Psoas muscle (tissue), 8 donors: ENCODE measurements around the gene TIPARP. TPM values are rescaled to one million over a fixed set of nuclear protein-coding genes. Genes with fewer than 3 reads are reported as not detected.

Source experiments
- ATAC-seq, 4 donors: fragments of 200-7000 bp; cut with Tn5 transposase; one replicate each; pipeline ENCODE4 v1.9.1; 2020; ENCODE audit warnings: moderate library complexity in 3 of 4, mild to moderate bottlenecking in 2 of 4
- DNase-seq, 2 donors: peaks; one replicate each; pipeline ENCODE4 v3.0.0-alpha.2; 2020
- H3K27ac ChIP-seq: fragments of 200-600 bp; one replicate; pipeline ENCODE4 v1.8.0; 2022
- H3K27me3 ChIP-seq, 3 donors: fragments of 200-600 bp in 1 of 3; one replicate each; pipeline versions ENCODE4 v1.6.1 to v1.8.0; 2013 to 2022; ENCODE audit warnings: low read length in 2 of 3, mild to moderate bottlenecking in 2 of 3, moderate library complexity in 1 of 3; ENCODE audit not compliant: insufficient read depth in 3 of 3
- H3K36me3 ChIP-seq, 2 donors: fragments of 200-600 bp in 1 of 2; one replicate each; pipeline versions ENCODE4 v1.6.1 to v1.8.0; 2013 to 2022; ENCODE audit warnings: low read depth in 1 of 2, mild to moderate bottlenecking in 1 of 2, moderate library complexity in 1 of 2; ENCODE audit not compliant: insufficient read depth in 1 of 2
- H3K4me1 ChIP-seq: fragments of 200-600 bp; one replicate; pipeline ENCODE4 v1.8.0; 2022
- H3K4me3 ChIP-seq: fragments of 200-600 bp; one replicate; pipeline ENCODE4 v1.8.0; 2022; ENCODE audit warnings: mild to moderate bottlenecking
- H3K9me3 ChIP-seq: fragments of 200-600 bp; one replicate; pipeline ENCODE4 v1.8.0; 2022
- WGBS, 3 donors: extraction: QIAGEN DNeasy Blood & Tissue Kit; methylation state at CpG; one replicate each; pipeline versions ENCODE4 v1.1.6 to v1.1.7; 2013; 5-methylcytosine and 5-hydroxymethylcytosine counted together
- intact Hi-C, 2 donors: fragments of 100-400 bp; cut with DNase I; formaldehyde crosslinking; loops; one replicate each; pipeline versions ENCODE4 v1.11.0 to v1.14.2; 2022
- polyA plus RNA-seq, 3 donors: library from polyadenylated mRNA; stranded (reverse); fragments of 200-250 nt; gene quantifications; one replicate each; pipeline ENCODE4 v1.2.3, GENCODE V29; 2013
- total RNA-seq, 4 donors: library from RNA; stranded (reverse); fragmentation: NEBNext Ultra II Directional in 2 of 4; extraction: Animal tissue kit (Norgen Biotek cat#: 25700) in 2 of 4; gene quantifications; one replicate each; pipeline versions ENCODE4 v1.2.1 to v1.2.4, GENCODE V29; 2021 to 2023
- TF ChIP-seq, protein P1 (sequence below): fragments of 200-600 bp; IDR thresholded peaks from one replicate; pipeline ENCODE4 v1.8.0; 2022; ENCODE audit warnings: antibody characterized with exemption
- donor health status: healthy with polysubstance abuse.
- donor health status: DM: no; HTN: no; CAD: no; lungs with moderate emphysema.
- donor health status: Bipolar disorder and iron deficiency.
- donor health status: healthy.
- donor health status: DM: yes; HTN: yes; CAD: no.
- donor health status: DM: no; HTN: no; CAD: no.
- donor health status: DM: no; HTN: no; CAD: no.
- donor health status: DM: yes; HTN: yes; CAD: no.

TIPARP gene
- total and polyA plus RNA-seq, 7 donors = 9.4 to 22.3 (median 15.0) TPM

DNA sequence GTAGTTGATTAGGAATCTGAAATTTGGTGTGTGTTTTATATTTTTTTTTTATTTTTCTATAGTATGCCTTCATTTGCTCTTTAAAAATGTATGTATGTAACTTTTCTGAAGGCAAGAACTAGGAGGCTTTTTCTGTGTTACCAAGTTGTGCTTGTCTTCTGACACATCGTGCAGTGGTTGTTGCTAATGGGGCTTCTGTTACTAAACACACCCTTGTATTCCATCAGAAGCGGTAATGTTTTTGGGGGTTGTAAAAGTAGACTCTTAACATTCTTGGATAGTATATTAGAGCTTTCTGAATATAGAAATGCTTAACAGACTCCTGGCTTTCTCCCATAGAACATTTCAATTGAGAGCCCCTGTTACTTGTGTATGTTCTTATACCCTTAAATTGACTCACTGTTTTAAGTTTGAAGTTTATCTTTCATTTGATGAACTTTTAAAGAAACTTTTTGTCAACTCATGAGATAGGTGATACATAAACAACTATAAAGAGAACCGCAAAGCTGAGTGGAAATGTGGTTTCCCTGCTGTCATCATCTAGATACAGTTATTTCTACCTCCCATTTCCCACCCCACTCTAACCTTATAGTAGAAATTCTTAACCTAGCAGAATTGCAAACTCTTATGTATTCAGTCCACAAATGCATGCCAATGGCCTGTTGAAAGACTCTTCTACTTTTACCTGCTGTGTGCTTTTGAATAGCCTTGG lies 2.5 kb downstream of the TIPARP start:
- Histone ChIP-seq H3K27me3 (no peaks in the 10 kb centered on the region), H3K9me3 (no peaks in the 10 kb centered on the region), H3K4me3 (peak overlapping the region; percentile 88), H3K4me1 (peaks cover 59% of the 10 kb centered on the region), H3K27ac (peak overlapping the region; percentile 6), H3K36me3 (peaks cover 8 to 21% of the 10 kb centered on the region in 2 donors)
- 48 to 59% (median 52%) methylated on average over 3 of the region's 3 CpGs for WGBS, 3 donors
- no peak for ATAC-seq
- TF ChIP-seq, protein P1, sequence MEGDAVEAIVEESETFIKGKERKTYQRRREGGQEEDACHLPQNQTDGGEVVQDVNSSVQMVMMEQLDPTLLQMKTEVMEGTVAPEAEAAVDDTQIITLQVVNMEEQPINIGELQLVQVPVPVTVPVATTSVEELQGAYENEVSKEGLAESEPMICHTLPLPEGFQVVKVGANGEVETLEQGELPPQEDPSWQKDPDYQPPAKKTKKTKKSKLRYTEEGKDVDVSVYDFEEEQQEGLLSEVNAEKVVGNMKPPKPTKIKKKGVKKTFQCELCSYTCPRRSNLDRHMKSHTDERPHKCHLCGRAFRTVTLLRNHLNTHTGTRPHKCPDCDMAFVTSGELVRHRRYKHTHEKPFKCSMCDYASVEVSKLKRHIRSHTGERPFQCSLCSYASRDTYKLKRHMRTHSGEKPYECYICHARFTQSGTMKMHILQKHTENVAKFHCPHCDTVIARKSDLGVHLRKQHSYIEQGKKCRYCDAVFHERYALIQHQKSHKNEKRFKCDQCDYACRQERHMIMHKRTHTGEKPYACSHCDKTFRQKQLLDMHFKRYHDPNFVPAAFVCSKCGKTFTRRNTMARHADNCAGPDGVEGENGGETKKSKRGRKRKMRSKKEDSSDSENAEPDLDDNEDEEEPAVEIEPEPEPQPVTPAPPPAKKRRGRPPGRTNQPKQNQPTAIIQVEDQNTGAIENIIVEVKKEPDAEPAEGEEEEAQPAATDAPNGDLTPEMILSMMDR = no peak
- intact Hi-C loops = loop anchor here (5.0 to 10.0 kb wide), 4 partner anchors 135 to 465 kb away; no protein-coding TSS in a partner anchor
- no peak for DNase-seq

DNA sequence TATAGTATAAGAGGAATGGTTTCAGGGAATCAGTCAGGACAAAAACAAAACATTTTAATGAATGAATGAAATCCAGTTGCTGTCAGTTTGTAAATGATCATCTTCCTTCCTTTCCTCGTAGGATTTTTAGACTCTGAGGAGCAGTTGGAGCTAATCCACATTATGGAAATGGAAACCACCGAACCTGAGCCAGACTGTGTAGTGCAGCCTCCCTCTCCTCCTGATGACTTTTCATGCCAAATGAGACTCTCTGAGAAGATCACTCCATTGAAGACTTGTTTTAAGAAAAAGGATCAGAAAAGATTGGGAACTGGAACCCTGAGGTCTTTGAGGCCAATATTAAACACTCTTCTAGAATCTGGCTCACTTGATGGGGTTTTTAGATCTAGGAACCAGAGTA lies 3.1 kb downstream of the TIPARP start:
- H3K27ac ChIP-seq = peak overlapping the region; percentile 6
- peaks cover 8 to 21% of the 10 kb centered on the region in 2 donors for H3K36me3 ChIP-seq
- H3K4me1 ChIP-seq = peaks cover 66% of the 10 kb centered on the region
- no peak for ATAC-seq
- H3K4me3 ChIP-seq = peak overlapping the region; percentile 3
- DNase-seq = no peak
- TF ChIP-seq, protein P1 = no peak
- H3K27me3 ChIP-seq = no peaks in the 10 kb centered on the region
- intact Hi-C loops = loop anchor here (5.0 to 10.0 kb wide), 4 partner anchors 135 to 465 kb away; no protein-coding TSS in a partner anchor
- 4 to 8% (median 6%) methylated on average over 2 of the region's 2 CpGs for WGBS, 3 donors
- no peaks in the 10 kb centered on the region for H3K9me3 ChIP-seq

DNA sequence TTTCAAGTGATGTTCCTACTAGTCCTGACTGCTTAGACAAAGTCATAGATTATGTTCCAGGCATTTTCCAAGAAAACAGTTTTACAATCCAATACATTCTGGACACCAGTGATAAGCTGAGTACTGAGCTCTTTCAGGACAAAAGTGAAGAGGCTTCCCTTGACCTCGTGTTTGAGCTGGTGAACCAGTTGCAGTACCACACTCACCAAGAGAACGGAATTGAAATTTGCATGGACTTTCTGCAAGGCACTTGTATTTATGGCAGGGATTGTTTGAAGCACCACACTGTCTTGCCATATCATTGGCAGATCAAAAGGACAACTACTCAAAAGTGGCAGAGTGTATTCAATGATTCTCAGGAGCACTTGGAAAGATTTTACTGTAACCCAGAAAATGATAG lies 3.8 kb downstream of the TIPARP start:
- Histone ChIP-seq H3K36me3 (peaks cover 8 to 21% of the 10 kb centered on the region in 2 donors), H3K9me3 (no peaks in the 10 kb centered on the region), H3K27me3 (no peaks in the 10 kb centered on the region), H3K27ac (no peak overlapping the region), H3K4me1 (peaks cover 71% of the 10 kb centered on the region), H3K4me3 (no peak overlapping the region)
- TF ChIP-seq, protein P1 = no peak
- intact Hi-C loops = loop anchor here (5.0 to 10.0 kb wide), 4 partner anchors 134 to 464 kb away; no protein-coding TSS in a partner anchor
- no peak for DNase-seq
- 61 to 77% (median 70%) methylated on average over 2 of the region's 2 CpGs for WGBS, 3 donors
- no peak for ATAC-seq

DNA sequence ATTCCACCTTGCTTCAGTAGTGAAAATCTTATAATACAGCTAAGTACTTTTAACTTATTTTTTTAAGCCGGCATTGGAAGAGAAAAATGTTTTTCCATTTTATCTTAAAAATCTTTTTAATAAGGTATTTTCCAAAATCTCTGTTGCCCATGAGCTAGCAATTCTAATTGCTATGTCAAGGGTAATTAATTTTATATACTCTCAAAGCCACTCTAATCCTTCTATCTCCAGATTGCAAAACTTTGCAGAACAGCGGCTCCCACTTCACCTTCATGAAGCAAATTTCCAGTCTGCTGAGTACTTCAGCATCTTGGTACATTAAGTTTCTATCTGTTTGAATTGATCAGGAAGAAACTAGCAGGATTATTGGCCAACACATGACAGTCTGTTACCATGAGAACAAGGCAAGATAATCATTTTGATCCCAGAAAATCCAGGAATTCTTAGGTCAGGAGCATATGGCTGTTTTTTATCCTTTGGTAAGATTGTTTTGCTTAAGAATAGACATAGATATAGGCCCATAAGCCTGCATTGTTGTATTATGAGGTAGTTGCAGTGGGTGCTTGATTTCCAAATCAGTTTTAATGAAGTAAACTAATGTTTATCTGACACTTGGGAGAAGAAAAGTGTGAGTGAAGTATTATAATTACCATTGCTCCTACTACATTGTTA lies 6.0 kb downstream of the TIPARP start:
- DNase-seq (no peak), ATAC-seq (no peak)
- intact Hi-C loops = no loop called here
- Histone ChIP-seq H3K9me3 (no peaks in the 10 kb centered on the region), H3K4me1 (peaks cover 87% of the 10 kb centered on the region), H3K36me3 (peaks cover 8 to 21% of the 10 kb centered on the region in 2 donors), H3K27me3 (no peaks in the 10 kb centered on the region), H3K27ac (no peak overlapping the region), H3K4me3 (peak overlapping the region; percentile 12)
- TF ChIP-seq, protein P1 = no peak
- 57 to 86% (median 77%) methylated on average over 2 of the region's 2 CpGs for WGBS, 3 donors
